Measurements from ENCODE around the gene TBC1D22A. TPM values are rescaled to one million over a fixed set of nuclear protein-coding genes. Genes with fewer than 3 reads are reported as not detected.

TBC1D22A gene
- total RNA-seq, 1 donor from 2014 or later, result 34.1 TPM

DNA sequence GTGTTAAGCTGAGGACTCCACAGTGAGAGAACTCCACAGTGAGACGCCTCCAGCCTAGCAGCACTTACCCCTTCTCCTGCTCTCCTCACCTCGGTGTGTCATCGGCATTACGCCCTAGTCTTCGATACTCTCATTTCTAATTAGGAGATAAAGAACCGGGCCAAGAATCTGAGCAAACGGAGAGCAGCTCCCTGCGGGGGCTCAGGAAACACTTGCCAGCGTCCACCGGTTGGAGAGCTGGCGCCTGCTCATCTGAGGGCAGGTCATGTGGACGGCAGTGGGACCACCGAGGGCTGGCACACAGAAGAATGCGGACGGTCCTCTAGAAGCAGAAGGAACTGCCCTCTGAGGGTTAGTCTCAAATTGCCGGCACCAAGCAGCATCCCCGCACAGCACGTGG is 37.4 kb upstream of the TBC1D22A start:
- Histone ChIP-seq H3K4me1 (peaks cover 9% of the 10 kb centered on the region), H3K36me3 (peaks cover 35% of the 10 kb centered on the region)
- no peak for DNase-seq

DNA sequence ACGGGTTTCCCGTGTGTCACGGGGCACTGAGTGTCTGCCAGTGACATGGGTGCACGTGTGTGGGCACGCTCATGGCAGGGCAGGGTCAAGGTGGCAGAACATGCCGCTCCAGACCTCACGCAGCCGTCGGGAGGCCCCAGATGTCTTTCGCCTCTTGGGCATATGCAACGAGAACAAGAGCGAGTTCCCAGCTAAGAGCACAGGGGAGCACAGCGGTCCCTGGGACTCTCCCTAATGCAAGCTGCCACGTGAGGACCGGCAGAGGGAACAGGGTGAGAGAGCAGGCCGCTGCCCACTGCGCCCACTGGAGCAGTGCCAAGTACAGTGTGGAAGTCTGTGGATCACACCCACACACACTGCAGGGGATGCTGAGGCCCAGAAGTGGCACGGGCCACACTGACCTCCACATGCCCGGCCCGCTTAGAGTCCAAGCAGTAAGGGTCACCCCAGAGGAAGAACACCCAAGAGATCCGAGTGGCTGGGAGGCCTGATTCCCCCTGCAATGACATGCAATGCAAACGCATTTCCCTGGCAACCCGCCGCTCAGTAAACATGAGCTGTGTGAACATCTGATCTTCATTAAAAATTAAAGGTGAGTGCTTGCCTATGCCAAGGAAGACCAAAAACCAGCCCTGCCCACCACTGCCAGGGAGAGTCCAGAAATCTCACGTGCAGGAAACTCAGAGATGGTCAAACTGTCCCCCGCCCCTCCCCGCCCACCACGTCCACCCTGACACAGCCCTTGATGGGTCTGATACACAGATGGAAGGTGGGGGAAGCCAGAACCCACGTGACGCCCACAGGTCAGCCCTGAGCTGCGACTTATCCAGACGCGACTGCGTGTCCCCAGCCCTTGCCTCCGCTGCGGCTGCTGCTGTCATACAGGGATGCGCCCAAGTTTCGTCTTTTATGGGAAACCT is 36.1 kb upstream of the TBC1D22A start:
- no peaks in the 10 kb centered on the region for H3K27me3 ChIP-seq (ENCODE audit: low read depth)
- intact Hi-C loops (cut with DNase I), result no loop called here
- peak in 1 of 2 donors; percentile 45 for ATAC-seq
- no peak overlapping the region for H3K27ac ChIP-seq
- no peaks in the 10 kb centered on the region for H3K9me3 ChIP-seq
- peaks cover 16% of the 10 kb centered on the region for H3K4me1 ChIP-seq
- TF ChIP-seq, protein P1, sequence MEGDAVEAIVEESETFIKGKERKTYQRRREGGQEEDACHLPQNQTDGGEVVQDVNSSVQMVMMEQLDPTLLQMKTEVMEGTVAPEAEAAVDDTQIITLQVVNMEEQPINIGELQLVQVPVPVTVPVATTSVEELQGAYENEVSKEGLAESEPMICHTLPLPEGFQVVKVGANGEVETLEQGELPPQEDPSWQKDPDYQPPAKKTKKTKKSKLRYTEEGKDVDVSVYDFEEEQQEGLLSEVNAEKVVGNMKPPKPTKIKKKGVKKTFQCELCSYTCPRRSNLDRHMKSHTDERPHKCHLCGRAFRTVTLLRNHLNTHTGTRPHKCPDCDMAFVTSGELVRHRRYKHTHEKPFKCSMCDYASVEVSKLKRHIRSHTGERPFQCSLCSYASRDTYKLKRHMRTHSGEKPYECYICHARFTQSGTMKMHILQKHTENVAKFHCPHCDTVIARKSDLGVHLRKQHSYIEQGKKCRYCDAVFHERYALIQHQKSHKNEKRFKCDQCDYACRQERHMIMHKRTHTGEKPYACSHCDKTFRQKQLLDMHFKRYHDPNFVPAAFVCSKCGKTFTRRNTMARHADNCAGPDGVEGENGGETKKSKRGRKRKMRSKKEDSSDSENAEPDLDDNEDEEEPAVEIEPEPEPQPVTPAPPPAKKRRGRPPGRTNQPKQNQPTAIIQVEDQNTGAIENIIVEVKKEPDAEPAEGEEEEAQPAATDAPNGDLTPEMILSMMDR (IDR thresholded peaks at IDR 0.05), result no peak
- DNase-seq, result no peak
- H3K36me3 ChIP-seq, result peaks cover 23% of the 10 kb centered on the region
- H3K4me3 ChIP-seq, result no peak overlapping the region

More for the DNA sequence above, 37.4 kb upstream of the TBC1D22A start:
- no peak for ATAC-seq
- no peaks in the 10 kb centered on the region for H3K27me3 ChIP-seq (ENCODE audit: low read depth)
- H3K9me3 ChIP-seq, result no peaks in the 10 kb centered on the region
- intact Hi-C loops (cut with DNase I), result no loop called here
- no peak overlapping the region for H3K27ac ChIP-seq
- H3K4me3 ChIP-seq, result no peak overlapping the region
- TF ChIP-seq, protein P1 (IDR thresholded peaks at IDR 0.05), result no peak

DNA sequence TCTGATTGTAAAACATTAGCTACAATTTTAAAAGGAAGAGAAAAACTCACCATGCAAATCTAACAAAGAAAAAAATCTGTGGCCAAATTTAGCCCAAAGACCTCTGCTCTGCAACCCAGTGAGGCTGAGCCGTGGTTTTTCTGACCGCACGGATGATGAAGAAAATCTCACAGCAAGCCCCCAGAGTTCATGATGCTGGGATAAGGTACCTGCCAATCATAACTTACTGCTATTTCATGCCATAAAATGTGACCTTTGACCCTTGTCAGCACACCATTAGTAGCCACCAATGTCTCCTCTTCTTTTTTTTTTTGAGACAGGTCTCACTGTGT is 35.5 kb upstream of the TBC1D22A start:
- no peak overlapping the region for H3K4me3 ChIP-seq
- TF ChIP-seq, protein P1 (IDR thresholded peaks at IDR 0.05), result no peak
- peaks cover 22% of the 10 kb centered on the region for H3K4me1 ChIP-seq
- intact Hi-C loops (cut with DNase I), result no loop called here
- no peak for DNase-seq
- no peaks in the 10 kb centered on the region for H3K9me3 ChIP-seq
- H3K27me3 ChIP-seq (ENCODE audit: low read depth), result no peaks in the 10 kb centered on the region
- H3K27ac ChIP-seq, result no peak overlapping the region
- peaks cover 25% of the 10 kb centered on the region for H3K36me3 ChIP-seq
- ATAC-seq, result no peak

DNA sequence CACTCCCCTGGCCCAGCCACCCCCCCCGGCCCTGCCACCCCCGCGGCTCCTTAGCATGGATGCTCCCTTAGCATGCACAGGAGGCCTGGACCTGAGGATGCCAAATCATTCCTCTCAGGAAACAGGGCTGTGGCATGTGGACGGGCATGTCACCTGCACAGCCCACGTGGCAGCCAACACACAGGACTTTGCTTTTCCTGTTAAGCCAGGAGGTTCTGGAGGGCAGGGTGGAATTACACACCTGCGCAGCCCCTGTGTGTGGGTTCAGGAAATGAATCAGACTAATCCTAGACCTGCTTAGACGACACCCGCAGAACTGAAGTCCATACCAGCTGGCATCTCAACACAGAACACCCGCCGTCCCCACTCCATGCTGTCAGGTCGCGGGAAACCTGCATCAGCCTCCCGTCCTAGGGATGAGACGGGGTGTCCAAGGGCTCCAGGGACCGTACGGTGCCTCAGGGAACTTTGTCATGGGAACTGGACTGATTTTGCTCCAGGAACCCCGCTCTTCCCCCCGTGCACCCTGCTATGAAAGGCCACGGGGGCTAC is 34.6 kb upstream of the TBC1D22A start:
- Histone ChIP-seq H3K27me3 (ENCODE audit: low read depth) (no peaks in the 10 kb centered on the region), H3K4me3 (no peak overlapping the region), H3K36me3 (peaks cover 26% of the 10 kb centered on the region), H3K4me1 (peaks cover 31% of the 10 kb centered on the region), H3K27ac (no peak overlapping the region), H3K9me3 (no peaks in the 10 kb centered on the region)
- intact Hi-C loops (cut with DNase I), result no loop called here
- TF ChIP-seq, protein P1 (IDR thresholded peaks at IDR 0.05), result no peak
- DNase-seq (no peak), ATAC-seq (no peak)

DNA sequence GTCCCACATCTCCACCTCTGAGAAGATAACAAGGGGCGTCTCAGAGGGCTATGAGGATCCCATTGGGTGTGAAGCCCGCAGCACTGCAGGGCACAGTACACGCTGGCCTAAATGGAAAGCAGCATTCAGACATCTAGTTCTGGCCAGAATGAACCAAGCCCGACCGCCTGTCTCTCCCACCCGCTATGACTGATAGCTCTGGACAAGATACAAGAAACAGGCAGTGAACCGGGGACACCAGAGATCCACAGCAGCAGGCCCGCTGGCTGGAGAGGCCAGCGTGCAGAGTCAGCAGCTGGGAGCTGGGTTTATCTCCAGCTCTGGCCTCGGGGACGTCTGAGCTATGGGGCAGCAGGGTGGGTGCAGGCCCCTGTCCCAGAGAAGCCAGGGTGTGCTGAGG is 34.0 kb upstream of the TBC1D22A start:
- Histone ChIP-seq H3K4me1 (peaks cover 32% of the 10 kb centered on the region), H3K27ac (no peak overlapping the region), H3K4me3 (no peak overlapping the region), H3K27me3 (ENCODE audit: low read depth) (no peaks in the 10 kb centered on the region), H3K9me3 (no peaks in the 10 kb centered on the region), H3K36me3 (peaks cover 26% of the 10 kb centered on the region)
- DNase-seq, result no peak
- TF ChIP-seq, protein P1 (IDR thresholded peaks at IDR 0.05), result no peak
- ATAC-seq, result no peak
- intact Hi-C loops (cut with DNase I), result no loop called here

Measured in lower lobe of right lung (tissue), 2 donors.